GM21619 (cell line): Measurements from ENCODE around the gene MTG2.

Experiments
- ATAC-seq: cut with Tn5 transposase; IDR thresholded peaks from one replicate; pipeline ENCODE4 v1.9.1; 2021; ENCODE audit not compliant: unreplicated experiment

The MTG2 gene

GRCh38 chr20:62246431-62246830, 63.6 kb downstream of the MTG2 start:
- no peak for ATAC-seq

- ATAC-seq = no peak
These were observed 64.2 kb downstream of the MTG2 start for GRCh38 chr20:62246872-62247652.

- ATAC-seq = no peak
These were observed 66.2 kb downstream of the MTG2 start for GRCh38 chr20:62248890-62249560.

GRCh38 chr20:62252342-62252966, 69.6 kb downstream of the MTG2 start:
- no peak for ATAC-seq
